Activated T-helper 2 cell treated with anti-CD3 and anti-CD28 coated beads, Interferon-gamma antibody, Interleukin-2, Interleukin-4, amounts not matched to agents 10 μg/mL and 5 μg/mL and 100 μg/mL, durations not matched to agents 14 hours and 24 hours and 36 hours (primary cell): ENCODE data around the gene HSPG2. TPM values are rescaled to one million over a fixed set of nuclear protein-coding genes. Genes with fewer than 3 reads are reported as not detected.
"Not testable (repeated sequence)": the region's sequence is repeated elsewhere in the genome, so short reads cannot be mapped to it uniquely, and the experiment has no call there.

Experiments
- DNase-seq: peaks from one replicate; pipeline ENCODE4 v3.0.0; 2021; ENCODE audit warnings: low spot score
- H3K27ac Mint-ChIP-seq: one replicate; pipeline ENCODE4 v1.8.0; 2021; ENCODE audit warnings: mixed read lengths
- H3K27me3 Mint-ChIP-seq: one replicate; pipeline ENCODE4 v1.8.0; 2021; ENCODE audit warnings: low read depth, mixed read lengths
- H3K36me3 Mint-ChIP-seq: one replicate; pipeline ENCODE4 v1.8.0; 2021; ENCODE audit warnings: low read depth, mixed read lengths
- H3K4me1 Mint-ChIP-seq: one replicate; pipeline ENCODE4 v1.8.0; 2021; ENCODE audit warnings: low read depth, mixed read lengths
- H3K4me3 Mint-ChIP-seq: one replicate; pipeline ENCODE4 v1.8.0; 2021; ENCODE audit warnings: low read depth, mild to moderate bottlenecking, moderate library complexity, mixed read lengths
- H3K9me3 Mint-ChIP-seq: one replicate; pipeline ENCODE4 v1.8.0; 2021; ENCODE audit warnings: mixed read lengths
- intact Hi-C: fragments of 100-400 bp; cut with micrococcal nuclease; formaldehyde crosslinking; loops from one replicate; pipeline ENCODE4 v1.15.1; 2023
- total RNA-seq: library from RNA; stranded (reverse); gene quantifications from 2 replicates; pipeline ENCODE4 v1.2.3, GENCODE V29; 2022

HSPG2 gene
- total RNA-seq, 1 donor from 2014 or later = 4.1 TPM

DNA sequence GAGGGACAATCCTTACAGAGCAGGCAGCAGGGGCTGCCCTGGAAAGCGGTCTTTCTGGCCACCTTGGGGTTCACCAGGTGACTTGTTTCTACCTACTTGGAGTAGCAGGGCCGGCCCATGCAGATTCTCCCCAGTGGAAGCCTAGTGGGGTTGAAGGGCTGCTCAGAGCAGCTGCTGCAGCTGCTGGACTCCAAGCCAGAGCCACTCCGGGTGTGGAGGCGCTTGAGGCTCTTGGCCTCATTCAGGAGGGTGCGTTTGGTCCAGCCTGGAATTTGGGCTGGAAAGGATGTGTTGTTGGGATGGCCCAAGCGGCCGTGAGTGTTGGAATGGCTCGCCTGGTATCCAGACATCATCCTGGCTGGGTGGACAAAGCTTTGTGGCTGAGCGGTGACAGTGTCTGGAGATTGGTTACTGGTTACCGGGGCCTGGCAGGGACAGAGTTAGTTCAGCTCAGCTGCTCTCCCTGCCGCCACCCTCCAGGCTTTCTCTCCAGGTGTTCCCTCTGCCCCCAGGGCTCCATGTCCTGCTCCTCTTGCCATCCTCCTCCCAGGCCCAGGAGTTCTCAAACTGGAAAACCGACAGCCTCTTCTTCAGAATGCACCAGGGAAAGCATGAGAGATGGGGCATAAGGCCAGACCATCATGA is 14.2 kb upstream of the HSPG2 start:
- H3K36me3 Mint-ChIP-seq = no peaks in the 10 kb centered on the region
- H3K4me1 Mint-ChIP-seq = peaks cover 2% of the 10 kb centered on the region
- H3K27me3 Mint-ChIP-seq = no peaks in the 10 kb centered on the region
- H3K4me3 Mint-ChIP-seq = no peak overlapping the region
- intact Hi-C loops = no loop called here
- DNase-seq = no peak
- no peak overlapping the region for H3K27ac Mint-ChIP-seq
- H3K9me3 Mint-ChIP-seq = no peaks in the 10 kb centered on the region

DNA sequence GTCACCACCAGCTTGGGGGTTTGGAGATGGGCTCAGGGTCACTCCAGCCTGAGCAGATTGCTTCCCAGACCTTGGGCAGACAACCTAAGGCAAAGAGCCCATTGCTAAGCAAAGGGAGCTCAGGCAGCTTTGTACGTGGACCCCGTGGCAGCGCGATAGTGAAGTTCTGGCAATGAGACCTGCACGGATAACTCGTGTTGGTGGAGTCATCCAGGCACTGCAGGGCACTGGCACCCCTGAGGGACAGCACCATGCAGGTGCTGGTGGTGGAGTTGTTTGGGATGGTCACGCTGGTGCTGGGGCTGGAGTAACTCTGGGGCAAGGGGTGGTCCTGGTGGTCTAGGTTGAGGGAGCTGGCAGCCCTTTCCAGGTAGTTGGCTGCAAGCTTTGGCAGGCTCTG is 13.6 kb upstream of the HSPG2 start:
- H3K27ac Mint-ChIP-seq = no peak overlapping the region

DNA sequence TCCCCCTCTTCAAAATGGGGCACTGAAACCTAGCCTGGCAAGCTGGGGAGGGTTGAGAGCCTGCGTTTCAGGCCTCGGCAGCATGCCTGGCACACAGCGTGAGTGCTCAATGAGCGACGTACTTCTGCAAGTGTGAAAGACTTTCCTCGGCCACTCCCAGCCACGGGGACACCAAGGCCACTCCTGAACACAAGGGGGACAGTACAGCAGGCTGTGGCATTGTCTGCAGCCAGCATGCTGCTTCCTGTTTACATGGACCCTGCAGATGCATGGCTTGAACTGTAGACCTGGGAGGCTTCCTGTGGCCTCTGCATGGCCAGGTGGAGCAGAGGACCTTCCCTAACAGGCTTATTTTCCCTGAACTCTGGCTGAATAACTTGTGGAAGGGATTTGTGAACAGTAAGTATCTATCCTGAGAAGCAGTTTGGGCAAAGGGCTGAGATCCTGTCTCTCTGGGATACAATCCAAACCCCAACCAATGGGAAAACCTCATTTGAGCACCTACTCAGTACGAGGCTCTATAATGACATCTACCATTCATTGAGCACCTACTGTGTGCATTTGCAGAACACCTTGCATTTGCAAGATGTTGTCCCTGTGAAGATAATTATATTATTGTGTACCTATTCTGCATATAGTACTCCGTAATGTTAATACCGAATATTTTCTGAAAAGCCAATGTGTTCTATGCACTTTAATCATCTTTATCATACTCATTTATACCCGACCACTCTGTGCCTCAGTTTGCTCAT is 9.9 kb upstream of the HSPG2 start:
- no peaks in the 10 kb centered on the region for H3K27me3 Mint-ChIP-seq

More for the DNA sequence above, 13.6 kb upstream of the HSPG2 start:
- Mint-ChIP-seq H3K9me3 (no peaks in the 10 kb centered on the region), H3K27me3 (no peaks in the 10 kb centered on the region), H3K4me3 (no peak overlapping the region), H3K36me3 (no peaks in the 10 kb centered on the region), H3K4me1 (no peaks in the 10 kb centered on the region)
- DNase-seq = no peak
- intact Hi-C loops = no loop called here

DNA sequence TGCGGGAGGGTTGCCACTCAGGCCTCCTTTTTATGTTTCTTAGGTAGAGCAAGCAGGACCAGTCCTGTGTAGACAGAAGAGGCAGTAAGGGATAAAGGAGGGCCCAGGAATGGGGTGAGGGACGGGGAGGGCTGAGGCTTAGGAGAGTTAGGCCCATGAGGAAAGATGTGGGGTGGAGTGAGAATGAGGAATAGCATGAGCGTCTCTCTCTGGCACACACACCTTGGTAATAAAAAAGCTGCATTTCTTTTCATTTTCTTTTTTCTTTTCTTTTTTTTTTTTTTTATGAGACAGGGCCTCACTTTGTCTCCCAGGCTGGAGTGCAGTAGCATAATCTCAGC is 7.6 kb upstream of the HSPG2 start:
- Mint-ChIP-seq H3K27me3 (peaks cover 5% of the 10 kb centered on the region), H3K4me1 (no peaks in the 10 kb centered on the region), H3K27ac (no peak overlapping the region), H3K36me3 (no peaks in the 10 kb centered on the region), H3K9me3 (no peaks in the 10 kb centered on the region), H3K4me3 (no peak overlapping the region)
- no peak for DNase-seq
- intact Hi-C loops = no loop called here

More for the DNA sequence above, 9.9 kb upstream of the HSPG2 start:
- Mint-ChIP-seq H3K4me1 (no peaks in the 10 kb centered on the region), H3K4me3 (no peak overlapping the region), H3K27ac (no peak overlapping the region), H3K36me3 (no peaks in the 10 kb centered on the region), H3K9me3 (no peaks in the 10 kb centered on the region)
- DNase-seq = no peak
- intact Hi-C loops = no loop called here

GRCh38 chr1:21942959-21943640 is 6.0 kb upstream of the HSPG2 start:
- H3K4me3 Mint-ChIP-seq, H3K27ac Mint-ChIP-seq, DNase-seq, H3K9me3 Mint-ChIP-seq, H3K4me1 Mint-ChIP-seq, H3K36me3 Mint-ChIP-seq, intact Hi-C loops: not testable (repeated sequence)
- peaks cover 15% of the 10 kb centered on the region for H3K27me3 Mint-ChIP-seq

DNA sequence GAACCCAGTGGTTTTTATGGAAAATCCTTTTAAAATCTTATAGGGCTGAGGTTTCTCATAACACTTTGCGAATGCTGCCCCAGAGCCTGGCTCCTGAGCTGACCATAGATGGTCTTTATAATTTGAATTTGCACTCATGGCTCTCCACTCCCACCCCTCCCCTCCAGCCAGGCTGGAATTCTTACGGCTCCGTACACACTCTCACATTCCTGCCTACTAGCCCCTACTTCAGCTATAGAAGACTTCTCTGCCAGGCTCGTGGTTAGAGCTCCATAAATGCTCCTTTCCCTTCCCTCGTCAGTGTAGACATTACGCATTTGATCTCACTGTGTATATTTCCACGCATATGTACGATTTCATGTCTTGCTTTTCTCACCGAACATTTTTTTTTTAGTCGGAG is 5.4 kb upstream of the HSPG2 start:
- Mint-ChIP-seq H3K9me3 (no peaks in the 10 kb centered on the region), H3K27me3 (peaks cover 19% of the 10 kb centered on the region)

GRCh38 chr1:21941370-21941769 is 4.3 kb upstream of the HSPG2 start:
- H3K4me3 Mint-ChIP-seq = no peak overlapping the region
- no peak for DNase-seq
- H3K27ac Mint-ChIP-seq = no peak overlapping the region
- H3K4me1 Mint-ChIP-seq = peaks cover 4% of the 10 kb centered on the region
- peaks cover 21% of the 10 kb centered on the region for H3K27me3 Mint-ChIP-seq
- peaks cover 3% of the 10 kb centered on the region for H3K36me3 Mint-ChIP-seq
- intact Hi-C loops = no loop called here
- no peaks in the 10 kb centered on the region for H3K9me3 Mint-ChIP-seq

More for the DNA sequence above, 5.4 kb upstream of the HSPG2 start:
- Mint-ChIP-seq H3K4me1 (peaks cover 4% of the 10 kb centered on the region), H3K4me3 (no peak overlapping the region), H3K27ac (no peak overlapping the region), H3K36me3 (peaks cover 3% of the 10 kb centered on the region)
- intact Hi-C loops = no loop called here
- DNase-seq = no peak

- Mint-ChIP-seq H3K27me3 (peaks cover 26% of the 10 kb centered on the region), H3K27ac (no peak overlapping the region), H3K4me3 (no peak overlapping the region), H3K4me1 (peaks cover 4% of the 10 kb centered on the region), H3K9me3 (no peaks in the 10 kb centered on the region), H3K36me3 (peaks cover 3% of the 10 kb centered on the region)
- no peak for DNase-seq
- intact Hi-C loops = no loop called here
Observed at GRCh38 chr1:21940492-21940891, 3.4 kb upstream of the HSPG2 start.

DNA sequence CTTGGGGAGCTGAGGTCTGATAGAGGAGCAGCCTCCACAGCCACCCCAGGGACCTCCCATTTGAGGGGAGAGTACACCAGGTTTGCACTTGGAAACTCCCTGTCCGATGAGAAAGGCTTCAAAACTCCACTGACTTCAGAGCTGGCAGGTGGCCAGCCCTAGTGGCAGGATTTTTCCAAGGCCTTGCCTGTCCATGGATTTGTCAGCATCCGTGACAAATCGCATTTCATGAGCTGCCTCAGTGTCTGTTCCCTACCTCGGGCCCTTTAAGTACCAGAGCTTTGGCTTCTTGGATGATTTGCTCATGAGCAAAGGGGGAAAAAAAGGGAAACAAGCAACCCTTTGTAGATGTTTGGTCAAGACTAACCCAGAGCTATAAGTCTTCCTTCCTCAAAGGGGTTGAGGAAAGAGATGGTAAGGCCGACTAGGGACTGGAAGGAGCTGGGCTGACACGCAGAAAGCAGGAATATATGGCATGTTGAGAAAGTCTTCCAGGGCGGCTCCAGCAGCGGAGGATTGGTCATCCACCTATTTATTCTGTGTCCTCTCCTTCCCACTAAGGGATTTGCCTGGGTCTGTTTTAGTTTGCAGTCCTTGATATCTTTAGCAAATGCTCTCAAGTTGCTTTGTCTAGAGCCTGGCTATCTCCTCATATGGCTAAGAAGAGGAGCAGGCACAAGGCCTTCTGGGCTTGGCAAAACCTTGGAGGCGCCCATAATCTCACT is 2.7 kb upstream of the HSPG2 start:
- Mint-ChIP-seq H3K27ac (no peak overlapping the region), H3K36me3 (peaks cover 3% of the 10 kb centered on the region), H3K27me3 (peaks cover 28% of the 10 kb centered on the region), H3K9me3 (no peaks in the 10 kb centered on the region), H3K4me3 (no peak overlapping the region), H3K4me1 (peaks cover 4% of the 10 kb centered on the region)
- DNase-seq = no peak
- intact Hi-C loops = no loop called here

- intact Hi-C loops = no loop called here
- Mint-ChIP-seq H3K27me3 (peaks cover 28% of the 10 kb centered on the region), H3K9me3 (no peaks in the 10 kb centered on the region), H3K36me3 (peaks cover 3% of the 10 kb centered on the region), H3K27ac (no peak overlapping the region), H3K4me3 (peak overlapping the region; percentile 51), H3K4me1 (peaks cover 4% of the 10 kb centered on the region)
- no peak for DNase-seq
Observed at GRCh38 chr1:21938732-21939538, 1.8 kb upstream of the HSPG2 start.

DNA sequence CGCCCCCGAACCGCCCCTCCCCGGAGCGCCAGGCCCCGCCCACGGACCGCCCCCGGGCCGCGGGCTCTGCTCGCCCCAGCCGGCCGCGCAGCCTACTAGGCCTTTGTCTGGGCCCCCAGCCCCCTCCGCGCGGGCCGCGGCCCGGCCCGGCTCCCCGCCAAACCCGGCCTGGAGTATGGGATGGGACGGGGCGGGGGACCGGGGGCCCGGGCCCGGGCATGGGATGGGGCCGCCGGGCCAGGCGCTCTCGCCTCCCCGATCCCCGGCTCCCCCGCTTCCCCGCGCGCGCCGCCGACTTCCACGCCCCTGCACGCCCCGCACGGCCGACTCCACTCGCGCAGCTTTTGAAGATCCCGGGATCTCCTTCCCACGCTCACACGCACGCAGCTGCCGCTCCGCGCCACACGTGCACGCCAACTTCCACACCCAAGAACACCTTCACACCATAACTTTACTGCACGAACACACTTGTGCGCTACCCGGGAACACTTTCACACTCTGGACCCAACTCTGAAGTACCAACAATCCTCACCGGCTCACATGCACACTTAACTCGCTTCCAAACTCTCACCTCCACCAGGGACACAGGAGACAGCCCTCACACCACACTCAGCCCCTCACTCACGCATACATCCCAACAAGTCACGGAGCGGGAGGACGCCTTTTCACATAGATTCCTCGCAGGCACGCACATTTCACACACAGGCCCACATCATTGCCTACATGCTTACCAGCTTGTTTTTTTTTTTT is 437 bp upstream of the HSPG2 start:
- peaks cover 4% of the 10 kb centered on the region for H3K4me1 Mint-ChIP-seq
- intact Hi-C loops = no loop called here
- H3K27me3 Mint-ChIP-seq = peaks cover 28% of the 10 kb centered on the region
- peak overlapping the region; percentile 78 for H3K4me3 Mint-ChIP-seq
- H3K9me3 Mint-ChIP-seq = no peaks in the 10 kb centered on the region
- peaks cover 3% of the 10 kb centered on the region for H3K36me3 Mint-ChIP-seq
- H3K27ac Mint-ChIP-seq = peak overlapping the region; percentile 31
- peak; percentile 39 for DNase-seq
